HEK293T (cell line): Measurements from ENCODE around the gene ZNF134.

Source experiments
- BHLHE40 ChIP-seq: fragments of 450-650 bp; IDR thresholded peaks from 2 replicates; pipeline ENCODE4 v1.6.1; 2016; ENCODE audit warnings: mild to moderate bottlenecking, moderate library complexity, borderline replicate concordance
- CTBP1 ChIP-seq: fragments of 450-650 bp; IDR thresholded peaks from 2 replicates; pipeline ENCODE4 v1.6.1; 2016; ENCODE audit warnings: borderline replicate concordance
- ELF4 ChIP-seq: fragments of 450-650 bp; IDR thresholded peaks from 2 replicates; pipeline ENCODE4 v1.6.1; 2017; ENCODE audit warnings: antibody characterized with exemption
- FOXA1 ChIP-seq: fragments of 450-650 bp; IDR thresholded peaks from 2 replicates; pipeline ENCODE4 v1.6.1; 2016; ENCODE audit warnings: mild to moderate bottlenecking
- FOXK2 ChIP-seq: fragments of 450-650 bp; IDR thresholded peaks from 2 replicates; pipeline ENCODE4 v1.6.1; 2016; ENCODE audit warnings: mild to moderate bottlenecking
- FOXM1 ChIP-seq: fragments of 450-650 bp; IDR thresholded peaks from 2 replicates; pipeline ENCODE4 v1.6.1; 2017; ENCODE audit warnings: mild to moderate bottlenecking, borderline replicate concordance
- L3MBTL2 ChIP-seq: fragments of 450-650 bp; conservative IDR thresholded peaks from 2 replicates; pipeline ENCODE4 v1.6.1; 2016; ENCODE audit warnings: mild to moderate bottlenecking
- LEF1 ChIP-seq: fragments of 450-650 bp; IDR thresholded peaks from 2 replicates; pipeline ENCODE4 v1.6.1; 2017; ENCODE audit warnings: mild to moderate bottlenecking, borderline replicate concordance
- NFRKB ChIP-seq: fragments of 450-650 bp; IDR thresholded peaks from 2 replicates; pipeline ENCODE4 v1.6.1; 2016; ENCODE audit warnings: mild to moderate bottlenecking, moderate library complexity
- PKNOX1 ChIP-seq: fragments of 450-650 bp; IDR thresholded peaks from 2 replicates; pipeline ENCODE4 v1.6.1; 2016
- SP1 ChIP-seq: fragments of 450-650 bp; IDR thresholded peaks from 2 replicates; pipeline ENCODE4 v1.6.1; 2017
- SUZ12 ChIP-seq: fragments of 450-650 bp; IDR thresholded peaks from 2 replicates; pipeline ENCODE4 v1.6.1; 2016; ENCODE audit warnings: mild to moderate bottlenecking
- TARDBP ChIP-seq: fragments of 450-650 bp; IDR thresholded peaks from 2 replicates; pipeline ENCODE4 v1.6.1; 2016
- ZNF384 ChIP-seq: fragments of 450-650 bp; IDR thresholded peaks from 2 replicates; pipeline ENCODE4 v1.6.1; 2016

GRCh38 chr19:57611113-57611512, 2.9 kb upstream of the ZNF134 start:
- TF ChIP-seq SP1, result no peak
- no peak for TF ChIP-seq ZNF384
- TF ChIP-seq FOXA1, result no peak
- no peak for TF ChIP-seq BHLHE40
- TF ChIP-seq FOXM1, result no peak
- TF ChIP-seq FOXK2, result no peak
- no peak for TF ChIP-seq PKNOX1
- no peak for TF ChIP-seq TARDBP
- no peak for TF ChIP-seq ELF4
- no peak for TF ChIP-seq LEF1
- no peak for TF ChIP-seq CTBP1
- TF ChIP-seq L3MBTL2, result no peak
- no peak for TF ChIP-seq NFRKB
- TF ChIP-seq SUZ12, result no peak
